HEK293 (cell line): ENCODE data around the gene LAMC3.

Experiments
- TCF7L2 ChIP-seq: IDR thresholded peaks from 2 replicates; pipeline ENCODE4 v1.6.1; 2011; ENCODE audit warnings: low read depth, mild to moderate bottlenecking, inconsistent platforms, low read length, moderate library complexity, borderline replicate concordance
- ZEB2 ChIP-seq: fragments of 450-650 bp; formaldehyde crosslinking; IDR thresholded peaks from 2 replicates; pipeline ENCODE4 v1.5.1; 2016; ENCODE audit warnings: missing biosample characterization, missing genetic modification characterization
- ZNF114 ChIP-seq: fragments of 450-650 bp; formaldehyde crosslinking; IDR thresholded peaks from 2 replicates; pipeline ENCODE4 v1.5.0; 2017; ENCODE audit warnings: missing biosample characterization, missing genetic modification characterization
- ZNF2 ChIP-seq: fragments of 450-650 bp; formaldehyde crosslinking; IDR thresholded peaks from 2 replicates; pipeline ENCODE4 v1.5.1; 2016; ENCODE audit warnings: missing biosample characterization, missing genetic modification characterization
- ZNF501 ChIP-seq: fragments of 450-650 bp; formaldehyde crosslinking; IDR thresholded peaks from 2 replicates; pipeline ENCODE4 v1.5.1; 2016; ENCODE audit warnings: missing biosample characterization, missing genetic modification characterization
- ZNF530 ChIP-seq: fragments of 450-650 bp; formaldehyde crosslinking; IDR thresholded peaks from 2 replicates; pipeline ENCODE4 v1.5.1; 2016; ENCODE audit warnings: low read depth, missing biosample characterization, missing genetic modification characterization
- TF ChIP-seq, protein P1 (sequence below): fragments of 450-650 bp; formaldehyde crosslinking; IDR thresholded peaks from 2 replicates; pipeline ENCODE4 v1.5.1; 2016; ENCODE audit warnings: missing biosample characterization, missing genetic modification characterization
- TF ChIP-seq, protein P2 (sequence below): fragments of 450-650 bp; formaldehyde crosslinking; IDR thresholded peaks from 2 replicates; pipeline ENCODE4 v1.5.1; 2016; ENCODE audit warnings: missing biosample characterization, missing genetic modification characterization
- TF ChIP-seq, protein P3 (sequence below): fragments of 450-650 bp; formaldehyde crosslinking; IDR thresholded peaks from 2 replicates; pipeline ENCODE4 v1.5.1; 2016; ENCODE audit warnings: missing biosample characterization, missing genetic modification characterization

DNA sequence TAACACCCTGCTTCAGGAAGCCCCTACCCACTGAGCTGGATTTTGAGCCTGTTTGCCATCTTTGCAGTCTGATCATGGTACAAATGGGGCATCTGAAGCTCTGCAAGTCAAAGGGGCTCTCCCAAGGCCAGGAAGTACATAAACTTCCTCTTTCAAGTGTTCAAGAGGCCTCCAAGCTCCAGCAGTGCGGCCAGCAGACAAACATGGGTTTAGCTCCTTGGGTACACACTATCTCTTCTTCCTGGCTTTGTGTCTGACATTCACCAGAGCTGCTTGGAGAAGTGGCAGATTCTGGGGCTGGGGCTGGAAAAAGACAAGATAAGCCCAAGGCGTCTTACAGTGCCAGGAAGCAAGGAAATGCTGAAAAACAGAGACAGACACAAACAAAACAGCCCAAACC lies 34.1 kb downstream of the LAMC3 start:
- TF ChIP-seq ZNF501, result no peak
- no peak for TF ChIP-seq ZNF530
- no peak for TF ChIP-seq ZEB2 (tag by site-specific recombination)
- TF ChIP-seq, protein P1, sequence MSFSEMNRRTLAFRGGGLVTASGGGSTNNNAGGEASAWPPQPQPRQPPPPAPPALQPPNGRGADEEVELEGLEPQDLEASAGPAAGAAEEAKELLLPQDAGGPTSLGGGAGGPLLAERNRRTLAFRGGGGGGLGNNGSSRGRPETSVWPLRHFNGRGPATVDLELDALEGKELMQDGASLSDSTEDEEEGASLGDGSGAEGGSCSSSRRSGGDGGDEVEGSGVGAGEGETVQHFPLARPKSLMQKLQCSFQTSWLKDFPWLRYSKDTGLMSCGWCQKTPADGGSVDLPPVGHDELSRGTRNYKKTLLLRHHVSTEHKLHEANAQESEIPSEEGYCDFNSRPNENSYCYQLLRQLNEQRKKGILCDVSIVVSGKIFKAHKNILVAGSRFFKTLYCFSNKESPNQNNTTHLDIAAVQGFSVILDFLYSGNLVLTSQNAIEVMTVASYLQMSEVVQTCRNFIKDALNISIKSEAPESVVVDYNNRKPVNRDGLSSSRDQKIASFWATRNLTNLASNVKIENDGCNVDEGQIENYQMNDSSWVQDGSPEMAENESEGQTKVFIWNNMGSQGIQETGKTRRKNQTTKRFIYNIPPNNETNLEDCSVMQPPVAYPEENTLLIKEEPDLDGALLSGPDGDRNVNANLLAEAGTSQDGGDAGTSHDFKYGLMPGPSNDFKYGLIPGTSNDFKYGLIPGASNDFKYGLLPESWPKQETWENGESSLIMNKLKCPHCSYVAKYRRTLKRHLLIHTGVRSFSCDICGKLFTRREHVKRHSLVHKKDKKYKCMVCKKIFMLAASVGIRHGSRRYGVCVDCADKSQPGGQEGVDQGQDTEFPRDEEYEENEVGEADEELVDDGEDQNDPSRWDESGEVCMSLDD (tag by site-specific recombination), result no peak
- TF ChIP-seq, protein P2, sequence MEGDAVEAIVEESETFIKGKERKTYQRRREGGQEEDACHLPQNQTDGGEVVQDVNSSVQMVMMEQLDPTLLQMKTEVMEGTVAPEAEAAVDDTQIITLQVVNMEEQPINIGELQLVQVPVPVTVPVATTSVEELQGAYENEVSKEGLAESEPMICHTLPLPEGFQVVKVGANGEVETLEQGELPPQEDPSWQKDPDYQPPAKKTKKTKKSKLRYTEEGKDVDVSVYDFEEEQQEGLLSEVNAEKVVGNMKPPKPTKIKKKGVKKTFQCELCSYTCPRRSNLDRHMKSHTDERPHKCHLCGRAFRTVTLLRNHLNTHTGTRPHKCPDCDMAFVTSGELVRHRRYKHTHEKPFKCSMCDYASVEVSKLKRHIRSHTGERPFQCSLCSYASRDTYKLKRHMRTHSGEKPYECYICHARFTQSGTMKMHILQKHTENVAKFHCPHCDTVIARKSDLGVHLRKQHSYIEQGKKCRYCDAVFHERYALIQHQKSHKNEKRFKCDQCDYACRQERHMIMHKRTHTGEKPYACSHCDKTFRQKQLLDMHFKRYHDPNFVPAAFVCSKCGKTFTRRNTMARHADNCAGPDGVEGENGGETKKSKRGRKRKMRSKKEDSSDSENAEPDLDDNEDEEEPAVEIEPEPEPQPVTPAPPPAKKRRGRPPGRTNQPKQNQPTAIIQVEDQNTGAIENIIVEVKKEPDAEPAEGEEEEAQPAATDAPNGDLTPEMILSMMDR, result no peak
- TF ChIP-seq, protein P3, sequence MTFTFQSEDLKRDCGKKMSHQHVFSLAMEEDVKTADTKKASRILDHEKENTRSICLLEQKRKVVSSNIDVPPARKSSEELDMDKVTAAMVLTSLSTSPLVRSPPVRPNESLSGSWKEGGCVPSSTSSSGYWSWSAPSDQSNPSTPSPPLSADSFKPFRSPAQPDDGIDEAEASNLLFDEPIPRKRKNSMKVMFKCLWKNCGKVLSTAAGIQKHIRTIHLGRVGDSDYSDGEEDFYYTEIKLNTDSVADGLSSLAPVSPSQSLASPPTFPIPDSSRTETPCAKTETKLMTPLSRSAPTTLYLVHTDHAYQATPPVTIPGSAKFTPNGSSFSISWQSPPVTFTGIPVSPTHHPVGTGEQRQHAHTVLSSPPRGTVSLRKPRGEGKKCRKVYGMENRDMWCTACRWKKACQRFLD (tag by site-specific recombination), result no peak
- TF ChIP-seq TCF7L2, result no peak
- no peak for TF ChIP-seq ZNF2 (tag by site-specific recombination)
- no peak for TF ChIP-seq ZNF114
